HCT116 (cell line): ENCODE results near the gene ZNF780A. TPM values are rescaled to one million over a fixed set of nuclear protein-coding genes. Genes with fewer than 3 reads are reported as not detected.

ENCODE experiments used
- POLR2AphosphoS5 ChIP-seq: IDR thresholded peaks from 2 replicates; pipeline ENCODE4 v1.6.1; 2011; ENCODE audit warnings: mild to moderate bottlenecking, low read depth, low read length, moderate library complexity
- total RNA-seq: library from RNA; stranded (reverse); gene quantifications from one replicate; pipeline ENCODE4 v1.2.1, GENCODE V29; 2021; ENCODE audit not compliant: unreplicated experiment
- TF ChIP-seq, protein P1 (sequence below): IDR thresholded peaks from 2 replicates; pipeline ENCODE4 v1.6.1; 2012; ENCODE audit warnings: low read depth

ZNF780A gene
- total RNA-seq, 1 experiment from 2014 or later, result 18.9 TPM

DNA sequence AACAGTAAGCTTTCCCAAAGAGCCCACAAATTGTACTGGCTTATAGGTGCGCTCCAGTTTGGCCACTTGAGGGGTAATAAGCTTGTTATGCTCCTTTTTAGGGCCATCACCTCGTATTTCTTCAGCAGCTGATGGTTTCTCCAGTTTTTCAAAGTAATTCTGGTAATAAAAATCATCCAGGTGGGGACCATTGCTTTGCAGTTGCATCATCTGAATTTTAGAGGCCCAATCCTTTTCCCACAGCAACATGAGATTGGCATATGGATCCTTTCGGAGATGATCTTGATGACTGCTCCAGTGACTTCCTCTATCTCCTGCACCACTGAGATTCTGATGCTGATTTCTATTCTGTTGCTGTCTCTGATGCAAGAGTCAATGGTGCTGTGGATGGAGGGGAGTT is 66.8 kb downstream of the ZNF780A start (continued):
- no peak for TF ChIP-seq POLR2AphosphoS5
- TF ChIP-seq, protein P1, sequence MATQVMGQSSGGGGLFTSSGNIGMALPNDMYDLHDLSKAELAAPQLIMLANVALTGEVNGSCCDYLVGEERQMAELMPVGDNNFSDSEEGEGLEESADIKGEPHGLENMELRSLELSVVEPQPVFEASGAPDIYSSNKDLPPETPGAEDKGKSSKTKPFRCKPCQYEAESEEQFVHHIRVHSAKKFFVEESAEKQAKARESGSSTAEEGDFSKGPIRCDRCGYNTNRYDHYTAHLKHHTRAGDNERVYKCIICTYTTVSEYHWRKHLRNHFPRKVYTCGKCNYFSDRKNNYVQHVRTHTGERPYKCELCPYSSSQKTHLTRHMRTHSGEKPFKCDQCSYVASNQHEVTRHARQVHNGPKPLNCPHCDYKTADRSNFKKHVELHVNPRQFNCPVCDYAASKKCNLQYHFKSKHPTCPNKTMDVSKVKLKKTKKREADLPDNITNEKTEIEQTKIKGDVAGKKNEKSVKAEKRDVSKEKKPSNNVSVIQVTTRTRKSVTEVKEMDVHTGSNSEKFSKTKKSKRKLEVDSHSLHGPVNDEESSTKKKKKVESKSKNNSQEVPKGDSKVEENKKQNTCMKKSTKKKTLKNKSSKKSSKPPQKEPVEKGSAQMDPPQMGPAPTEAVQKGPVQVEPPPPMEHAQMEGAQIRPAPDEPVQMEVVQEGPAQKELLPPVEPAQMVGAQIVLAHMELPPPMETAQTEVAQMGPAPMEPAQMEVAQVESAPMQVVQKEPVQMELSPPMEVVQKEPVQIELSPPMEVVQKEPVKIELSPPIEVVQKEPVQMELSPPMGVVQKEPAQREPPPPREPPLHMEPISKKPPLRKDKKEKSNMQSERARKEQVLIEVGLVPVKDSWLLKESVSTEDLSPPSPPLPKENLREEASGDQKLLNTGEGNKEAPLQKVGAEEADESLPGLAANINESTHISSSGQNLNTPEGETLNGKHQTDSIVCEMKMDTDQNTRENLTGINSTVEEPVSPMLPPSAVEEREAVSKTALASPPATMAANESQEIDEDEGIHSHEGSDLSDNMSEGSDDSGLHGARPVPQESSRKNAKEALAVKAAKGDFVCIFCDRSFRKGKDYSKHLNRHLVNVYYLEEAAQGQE, result no peak
- TF ChIP-seq, all 23 proteins: peak for 0

Other genes starting within 250 kb of the ZNF780A start
- 554 TPM for gene FBL, start 244.6 kb downstream of the ZNF780A start, total RNA-seq
- 5.7 TPM for gene FCGBP, start 156.3 kb downstream of the ZNF780A start, total RNA-seq
- 120 TPM for gene PSMC4, start 119.8 kb downstream of the ZNF780A start, total RNA-seq
- gene ZNF546, start 93.9 kb downstream of the ZNF780A start, total RNA-seq, result 0.64 TPM
- gene ZNF780B, start 34.7 kb downstream of the ZNF780A start, total RNA-seq, result 10.5 TPM
- gene MAP3K10, start 100.5 kb upstream of the ZNF780A start, total RNA-seq, result 17.3 TPM
- 1.7 TPM for gene TTC9B, start 127.4 kb upstream of the ZNF780A start, total RNA-seq
- 9.8 TPM for gene CCNP, start 135.7 kb upstream of the ZNF780A start, total RNA-seq
- 141 TPM for gene AKT2, start 194.4 kb upstream of the ZNF780A start, total RNA-seq